GM13977 (cell line): ENCODE results near the gene ZNF774.

Source experiments
- DNase-seq: peaks from one replicate; pipeline ENCODE4 v3.0.0; 2012; ENCODE audit warnings: low spot score
- in situ Hi-C: fragments of 300-500 bp; cut with MboI; formaldehyde crosslinking; loops from one replicate; pipeline ENCODE4 v1.12.0; 2022; ENCODE audit warnings: low sequenced_read_pairs, low pct_unique_long_range_greater_than_20kb, mixed read lengths, inconsistent platforms; ENCODE audit not compliant: unreplicated experiment
- TF ChIP-seq, protein P1 (sequence below): IDR thresholded peaks from 2 replicates; pipeline ENCODE4 v1.5.1; 2012; ENCODE audit warnings: mild to moderate bottlenecking, control low read depth; ENCODE audit not compliant: insufficient read depth; ENCODE audit errors: extremely low read depth, missing control alignments

Gene ZNF774

DNA sequence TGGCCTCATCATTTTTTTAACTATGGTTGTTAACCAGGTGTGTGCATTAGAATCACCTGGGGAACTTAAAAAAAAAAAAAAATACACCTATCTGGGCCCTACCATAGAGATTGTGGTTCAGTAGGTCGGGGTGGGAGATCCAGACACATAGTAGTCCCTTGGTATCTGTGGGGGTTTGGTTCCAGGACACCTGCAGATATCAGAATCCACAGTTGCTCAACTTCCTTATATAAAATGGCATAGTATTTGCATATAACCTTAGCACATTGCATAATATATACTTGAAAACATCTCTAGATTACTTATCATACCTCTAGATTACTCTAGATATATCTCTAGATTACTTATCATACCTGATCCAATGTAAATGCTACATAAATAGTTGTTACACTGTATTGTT lies 41.0 kb downstream of the ZNF774 start:
- in situ Hi-C loops = no loop called here

DNA sequence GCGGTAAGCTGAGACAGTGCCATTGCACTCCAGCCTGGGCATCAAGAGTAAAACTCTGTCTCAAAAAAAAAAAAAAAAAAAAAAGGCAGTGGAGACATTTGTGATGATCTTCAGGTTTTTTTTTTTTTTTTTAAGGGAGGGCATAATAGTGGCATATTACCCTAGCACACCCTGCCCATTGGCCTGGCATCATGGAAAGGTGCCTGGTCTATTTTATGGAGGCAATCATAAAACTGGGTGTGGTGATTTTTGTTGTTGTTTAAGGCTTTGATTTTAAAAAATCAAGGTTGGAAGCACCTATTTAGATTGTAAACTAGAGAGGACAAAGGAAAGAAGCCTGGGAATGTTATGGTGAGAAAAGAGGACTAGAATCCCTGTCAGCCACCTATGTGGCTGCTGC lies 42.0 kb downstream of the ZNF774 start:
- no peak for DNase-seq
- in situ Hi-C loops = no loop called here
- TF ChIP-seq, protein P1, sequence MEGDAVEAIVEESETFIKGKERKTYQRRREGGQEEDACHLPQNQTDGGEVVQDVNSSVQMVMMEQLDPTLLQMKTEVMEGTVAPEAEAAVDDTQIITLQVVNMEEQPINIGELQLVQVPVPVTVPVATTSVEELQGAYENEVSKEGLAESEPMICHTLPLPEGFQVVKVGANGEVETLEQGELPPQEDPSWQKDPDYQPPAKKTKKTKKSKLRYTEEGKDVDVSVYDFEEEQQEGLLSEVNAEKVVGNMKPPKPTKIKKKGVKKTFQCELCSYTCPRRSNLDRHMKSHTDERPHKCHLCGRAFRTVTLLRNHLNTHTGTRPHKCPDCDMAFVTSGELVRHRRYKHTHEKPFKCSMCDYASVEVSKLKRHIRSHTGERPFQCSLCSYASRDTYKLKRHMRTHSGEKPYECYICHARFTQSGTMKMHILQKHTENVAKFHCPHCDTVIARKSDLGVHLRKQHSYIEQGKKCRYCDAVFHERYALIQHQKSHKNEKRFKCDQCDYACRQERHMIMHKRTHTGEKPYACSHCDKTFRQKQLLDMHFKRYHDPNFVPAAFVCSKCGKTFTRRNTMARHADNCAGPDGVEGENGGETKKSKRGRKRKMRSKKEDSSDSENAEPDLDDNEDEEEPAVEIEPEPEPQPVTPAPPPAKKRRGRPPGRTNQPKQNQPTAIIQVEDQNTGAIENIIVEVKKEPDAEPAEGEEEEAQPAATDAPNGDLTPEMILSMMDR = no peak

More for the DNA sequence above, 41.0 kb downstream of the ZNF774 start:
- TF ChIP-seq, protein P1 = no peak
- no peak for DNase-seq

DNA sequence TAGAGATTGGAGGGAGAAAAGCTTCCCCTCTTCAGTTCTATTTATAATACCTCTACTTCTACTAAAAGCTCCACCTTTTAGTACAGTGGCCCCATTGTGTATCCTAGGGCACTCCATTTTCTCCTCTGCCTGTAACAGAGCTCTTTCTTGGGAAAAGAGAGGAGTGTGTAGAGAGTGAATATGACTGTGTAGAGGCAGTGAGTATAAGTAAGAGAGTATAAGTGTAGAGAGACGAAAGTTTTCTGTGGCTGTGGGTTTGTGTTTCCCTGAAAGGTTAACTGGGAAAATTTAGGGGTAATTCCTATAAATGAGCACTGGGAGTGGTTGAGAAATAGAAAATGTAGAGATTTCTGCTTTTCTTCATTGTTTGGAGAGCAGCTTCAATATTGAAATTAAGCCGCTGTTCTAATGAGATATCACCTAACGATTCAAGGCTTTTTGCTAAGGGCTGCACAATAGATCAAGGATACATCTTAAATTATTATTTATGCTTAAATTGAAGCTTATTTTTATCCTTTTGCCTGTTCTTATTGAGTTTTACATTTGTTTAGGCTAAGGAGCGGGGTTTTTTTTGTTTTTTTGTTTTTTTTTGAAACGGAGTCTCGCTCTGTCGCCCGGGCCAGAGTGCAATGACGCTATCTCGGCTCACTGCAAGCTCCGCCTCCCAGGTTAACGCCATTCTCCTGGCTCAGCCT lies 42.8 kb downstream of the ZNF774 start:
- in situ Hi-C loops = no loop called here
- no peak for DNase-seq
- TF ChIP-seq, protein P1 = no peak

DNA sequence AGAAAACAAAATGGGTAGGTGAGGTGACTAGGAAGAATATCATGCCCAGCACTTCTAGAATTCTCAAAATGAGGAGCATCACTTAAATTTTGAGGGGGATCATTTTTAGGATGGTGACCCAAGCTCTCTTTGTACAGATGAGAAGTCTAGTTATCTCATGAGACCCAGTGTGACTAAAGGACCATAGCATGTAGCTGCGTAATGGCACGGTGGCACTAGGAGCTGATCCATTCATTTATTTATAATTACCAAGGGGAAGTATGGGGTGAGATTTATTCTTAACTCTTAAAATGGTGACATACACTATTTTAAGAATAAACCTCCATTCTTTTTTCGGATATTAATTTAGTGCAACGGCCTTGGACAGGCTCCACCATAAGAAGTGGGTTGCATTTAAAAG lies 44.2 kb downstream of the ZNF774 start:
- no peak for DNase-seq
- TF ChIP-seq, protein P1 = no peak
- in situ Hi-C loops = no loop called here

DNA sequence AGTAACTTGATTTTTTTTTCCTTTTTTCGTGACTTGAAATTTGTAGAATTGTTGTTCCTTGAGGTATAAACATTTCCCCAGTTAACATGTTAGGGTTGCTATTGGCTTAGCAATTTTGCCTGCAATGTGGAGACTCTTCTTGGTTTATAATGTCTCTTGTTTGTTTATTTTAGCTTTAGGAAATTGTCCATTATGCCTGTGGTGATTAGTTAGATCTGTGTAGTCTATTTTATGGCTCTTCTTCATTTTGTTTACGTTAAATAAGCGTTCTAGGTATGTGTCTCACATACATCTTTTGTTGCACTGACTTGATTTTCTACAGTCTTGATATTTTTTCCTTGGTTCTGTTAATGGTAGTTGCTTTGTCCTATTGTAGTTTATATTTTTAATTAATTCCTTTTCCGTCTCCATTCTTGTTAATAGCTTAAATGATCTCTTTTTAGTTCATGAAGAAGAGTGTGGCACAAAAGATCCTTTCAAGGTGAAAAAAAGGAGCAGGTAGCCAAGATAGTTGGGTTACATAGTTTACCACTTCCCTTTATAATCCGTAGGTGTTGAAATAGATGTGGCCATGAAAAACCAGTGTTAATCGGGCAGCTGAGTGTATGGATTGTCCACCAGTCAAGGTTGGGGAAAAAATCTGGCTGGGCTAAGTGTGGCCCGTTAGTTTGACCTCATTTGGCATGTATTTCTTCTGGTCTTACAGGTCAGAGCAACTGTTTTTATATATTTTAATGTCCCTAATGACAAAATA lies 48.1 kb downstream of the ZNF774 start:
- TF ChIP-seq, protein P1 = no peak
- in situ Hi-C loops = no loop called here
- DNase-seq = no peak

DNA sequence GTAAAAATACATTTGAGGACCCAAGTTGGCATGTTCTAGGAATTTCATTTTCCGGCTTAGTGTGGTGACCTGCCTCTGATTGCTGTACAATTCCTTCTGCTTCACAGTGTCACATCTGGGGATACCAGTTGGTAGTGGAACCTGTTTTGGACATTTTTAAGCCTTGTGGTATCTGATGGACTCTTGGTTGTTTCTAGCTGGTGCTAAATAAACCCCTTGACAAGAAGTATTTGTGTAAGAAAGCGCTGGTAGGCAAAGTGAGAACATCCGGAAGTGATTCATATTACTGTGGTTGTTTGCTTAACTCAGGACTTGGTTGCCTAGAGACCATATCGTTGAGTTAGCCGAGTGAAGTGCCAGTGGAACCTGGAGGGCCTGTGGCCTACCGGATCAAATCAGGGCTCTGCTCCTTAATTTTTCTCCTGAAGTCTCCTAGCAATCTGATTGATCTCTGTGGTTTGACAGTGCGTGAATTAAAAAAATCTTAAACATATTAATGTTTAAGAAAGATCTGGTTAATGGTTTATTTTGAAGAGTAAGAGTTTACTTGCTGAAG lies 48.8 kb downstream of the ZNF774 start:
- TF ChIP-seq, protein P1 = no peak
- in situ Hi-C loops = no loop called here
- peak; percentile 82 for DNase-seq
